LNCaP clone FGC (cell line): Measurements from ENCODE around the gene MYOCD.

Experiments used
- DNase-seq: peaks from one replicate; pipeline ENCODE4 v3.0.0-alpha.2; 2011; ENCODE audit warnings: low read depth
- H3K4me3 ChIP-seq: 2 replicates; pipeline ENCODE4 v1.5.1; 2011; ENCODE audit warnings: mild to moderate bottlenecking, low read depth, low read length, control low read depth
- CTCF ChIP-seq: IDR thresholded peaks from 2 replicates; pipeline ENCODE4 v1.5.1; 2012; ENCODE audit warnings: mild to moderate bottlenecking; ENCODE audit not compliant: control insufficient read depth, insufficient read depth; ENCODE audit errors: extremely low read depth

MYOCD gene

GRCh38 chr17:12722282-12722681, 56.6 kb downstream of the MYOCD start:
- no peak for TF ChIP-seq CTCF
- no peak for DNase-seq
- H3K4me3 ChIP-seq = no peak overlapping the region

- DNase-seq = peak; percentile 65
- TF ChIP-seq CTCF = no peak
Observed at GRCh38 chr17:12726131-12726530, 60.4 kb downstream of the MYOCD start.

GRCh38 chr17:12727076-12727760, 61.5 kb downstream of the MYOCD start:
- TF ChIP-seq CTCF = no peak
- no peak for DNase-seq

More at GRCh38 chr17:12726131-12726530, 60.4 kb downstream of the MYOCD start:
- no peak overlapping the region for H3K4me3 ChIP-seq

GRCh38 chr17:12727881-12728280, 62.2 kb downstream of the MYOCD start:
- no peak for DNase-seq
- no peak for TF ChIP-seq CTCF
- H3K4me3 ChIP-seq = no peak overlapping the region

More at GRCh38 chr17:12727076-12727760, 61.5 kb downstream of the MYOCD start:
- no peak overlapping the region for H3K4me3 ChIP-seq

- no peak for DNase-seq
- TF ChIP-seq CTCF = no peak
- no peak overlapping the region for H3K4me3 ChIP-seq
Observed at GRCh38 chr17:12729086-12729485, 63.4 kb downstream of the MYOCD start.

GRCh38 chr17:12730421-12730820, 64.7 kb downstream of the MYOCD start:
- no peak for DNase-seq
- no peak for TF ChIP-seq CTCF
- no peak overlapping the region for H3K4me3 ChIP-seq
